SJSA1 (cell line): ENCODE measurements around the gene CATSPER4. TPM values are rescaled to one million over a fixed set of nuclear protein-coding genes. Genes with fewer than 3 reads are reported as not detected.

Experiments
- DNase-seq, 2 experiments: peaks; one replicate each; pipeline ENCODE4 v3.0.0-alpha.2; 2015 to 2020; ENCODE audit warnings: low spot score in 2 of 2, low read depth in 1 of 2
- H3K27ac ChIP-seq: fragments of 250-450 bp; sonication (Bioruptor Pico); 2 replicates; pipeline ENCODE4 v1.5.1; 2020; ENCODE audit warnings: mild to moderate bottlenecking, moderate library complexity
- H3K27me3 ChIP-seq: fragments of 250-450 bp; sonication (Bioruptor Pico); replicated peaks from 2 replicates; pipeline ENCODE4 v1.5.1; 2020; ENCODE audit warnings: mild to moderate bottlenecking, moderate library complexity
- H3K36me3 ChIP-seq: fragments of 250-450 bp; sonication (Bioruptor Pico); 2 replicates; pipeline ENCODE4 v1.5.1; 2020; ENCODE audit warnings: mild to moderate bottlenecking
- H3K4me1 ChIP-seq: fragments of 250-450 bp; sonication (Bioruptor Pico); replicated peaks from 2 replicates; pipeline ENCODE4 v1.6.1; 2021; ENCODE audit warnings: mild to moderate bottlenecking
- H3K4me3 ChIP-seq: fragments of 250-450 bp; sonication (Bioruptor Pico); 2 replicates; pipeline ENCODE4 v1.5.1; 2020; ENCODE audit warnings: mild to moderate bottlenecking
- H3K9me3 ChIP-seq: fragments of 250-450 bp; sonication (Bioruptor Pico); replicated peaks from 2 replicates; pipeline ENCODE4 v1.5.1; 2020; ENCODE audit warnings: mild to moderate bottlenecking
- total RNA-seq: library from RNA; depleted of rRNA; stranded (reverse); fragments of >200 nt; shearing (Covaris generic); gene quantifications from 2 replicates; pipeline ENCODE4 v1.2.3, GENCODE V29; 2014; rRNA removed

Gene CATSPER4
- total RNA-seq: not detected in 2 replicates

DNA sequence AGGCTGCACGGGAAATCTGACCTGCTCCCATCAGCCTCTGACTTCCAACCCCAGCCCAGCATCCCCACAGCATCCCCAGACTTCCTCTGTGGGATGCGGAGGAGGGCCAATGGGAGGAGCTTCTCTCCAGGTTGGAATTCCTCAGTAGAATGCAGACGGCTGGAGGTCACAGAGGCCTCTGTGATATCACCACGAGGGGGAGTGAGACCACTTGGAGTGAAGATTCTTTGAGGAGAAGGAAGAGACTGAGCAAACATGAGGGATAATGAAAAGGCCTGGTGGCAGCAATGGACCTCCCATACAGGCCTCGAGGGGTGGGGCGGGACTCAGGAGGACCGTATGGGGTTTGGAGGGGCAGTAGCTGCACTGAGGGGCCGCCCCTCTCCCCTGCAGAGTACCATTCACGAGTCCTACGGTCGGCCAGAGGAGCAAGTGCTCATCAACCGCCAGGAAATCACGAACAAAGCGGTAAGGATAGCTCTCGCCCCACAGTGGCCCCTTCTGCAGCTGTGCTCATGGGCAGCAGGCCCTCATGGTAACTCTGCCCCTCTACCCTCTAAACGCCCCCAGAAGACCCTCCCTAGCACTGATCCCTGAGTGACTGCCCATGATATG is at the start of gene CATSPER4:
CATSPER4 (plus strand) TSS at position 230 of the 615 bp plus-strand sequence; CDS start at position 256, 26 bp downstream.
- no peaks in the 10 kb centered on the region for H3K9me3 ChIP-seq
- H3K36me3 ChIP-seq: no peaks in the 10 kb centered on the region
- no peaks in the 10 kb centered on the region for H3K4me1 ChIP-seq
- H3K27ac ChIP-seq: no peak within 1 kb of the TSS
- DNase-seq: peak; percentile 55 to 64
- no peak within 1 kb of the TSS for H3K4me3 ChIP-seq
- H3K27me3 ChIP-seq: no peaks in the 10 kb centered on the region

DNA sequence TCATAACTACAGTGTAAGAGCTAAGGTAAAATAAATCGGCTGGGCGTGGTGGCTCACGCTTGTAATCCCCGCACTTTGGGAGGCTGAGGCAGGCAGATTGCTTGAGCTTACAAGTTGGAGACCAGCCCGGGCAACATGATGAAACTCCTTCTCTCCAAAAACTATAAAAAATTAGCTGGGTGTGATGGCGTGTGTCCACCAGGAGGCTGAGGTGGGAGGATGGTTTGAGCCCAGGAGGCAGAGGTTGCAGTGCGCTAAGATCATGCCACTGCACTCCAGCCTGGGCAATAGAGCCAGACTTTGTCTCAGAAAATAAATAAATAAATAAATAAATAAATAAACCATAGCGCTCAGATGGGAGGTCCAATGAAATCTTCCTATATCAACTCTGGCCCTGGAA is 48.2 kb upstream of the CATSPER4 start:
- H3K27ac ChIP-seq: no peak overlapping the region
- peak in 1 of 2 experiments; percentile 23 for DNase-seq
- no peaks in the 10 kb centered on the region for H3K4me1 ChIP-seq
- H3K36me3 ChIP-seq: no peaks in the 10 kb centered on the region
- no peaks in the 10 kb centered on the region for H3K9me3 ChIP-seq
- H3K27me3 ChIP-seq: no peaks in the 10 kb centered on the region
- no peak overlapping the region for H3K4me3 ChIP-seq

DNA sequence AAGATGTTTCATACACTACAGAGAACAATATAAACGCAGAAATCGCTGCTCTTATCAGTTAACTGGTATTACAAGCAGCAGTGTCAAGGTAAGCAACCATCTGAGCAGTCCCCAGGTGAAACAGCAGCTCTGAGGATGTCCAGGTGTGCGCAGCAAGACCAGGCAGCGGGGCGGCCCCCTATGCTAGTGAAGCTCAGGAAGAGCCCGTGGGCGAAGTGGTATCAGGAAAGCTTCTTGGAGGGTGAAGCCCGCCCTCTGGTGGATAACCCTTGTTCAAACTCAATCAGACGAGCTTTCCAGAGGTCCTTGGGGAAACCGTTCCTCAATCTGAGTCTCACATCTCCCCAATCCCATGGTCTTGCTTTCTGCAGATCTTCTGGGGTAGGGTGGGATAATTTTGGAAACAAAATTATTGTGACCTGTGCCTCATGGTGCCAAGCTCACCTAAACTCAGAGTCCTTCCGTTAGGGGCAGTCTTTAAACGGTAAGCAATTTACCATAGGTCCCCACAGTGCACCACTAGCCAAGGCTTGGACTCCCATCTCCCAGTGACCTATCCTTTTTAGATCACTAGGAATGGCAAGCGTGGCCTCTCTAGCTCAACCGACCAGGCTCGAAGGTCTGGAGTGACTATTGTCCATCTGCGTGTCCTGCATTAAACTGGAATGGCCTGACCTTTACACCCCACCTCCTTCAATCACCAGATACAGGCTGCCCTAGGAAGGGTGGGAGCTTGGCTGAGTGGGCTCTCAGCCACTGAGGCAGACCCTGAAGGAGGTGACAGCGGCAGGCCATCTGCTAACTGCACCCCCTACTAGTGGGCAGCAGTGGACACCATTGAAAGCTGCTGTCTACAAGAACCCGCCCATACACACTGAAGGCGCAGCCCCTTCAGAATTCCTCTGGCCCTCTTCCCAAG is 45.1 kb upstream of the CATSPER4 start:
- no peak overlapping the region for H3K27ac ChIP-seq
- H3K4me1 ChIP-seq: no peaks in the 10 kb centered on the region
- H3K4me3 ChIP-seq: no peak overlapping the region
- H3K27me3 ChIP-seq: peaks cover 11% of the 10 kb centered on the region
- peak; percentile 52 to 74 for DNase-seq
- H3K9me3 ChIP-seq: no peaks in the 10 kb centered on the region
- H3K36me3 ChIP-seq: no peaks in the 10 kb centered on the region

DNA sequence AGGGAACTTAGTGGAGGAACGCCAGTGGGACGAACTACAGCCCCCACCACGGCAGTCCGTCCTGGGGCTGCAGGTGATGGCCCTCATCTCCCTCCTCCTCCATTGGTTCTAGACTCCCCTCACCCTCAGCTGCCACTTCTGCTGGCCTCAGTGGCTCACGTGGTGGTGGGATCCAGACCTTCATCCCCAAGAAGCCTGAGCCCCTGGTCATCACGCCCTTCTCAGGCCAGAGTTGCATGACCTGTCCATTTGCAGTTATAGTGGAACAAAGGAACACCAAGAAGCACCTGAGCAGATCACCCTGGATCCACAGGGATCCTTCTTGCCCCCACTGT is 44.5 kb upstream of the CATSPER4 start:
- Histone ChIP-seq H3K27ac (no peak overlapping the region), H3K4me3 (no peak overlapping the region)

DNA sequence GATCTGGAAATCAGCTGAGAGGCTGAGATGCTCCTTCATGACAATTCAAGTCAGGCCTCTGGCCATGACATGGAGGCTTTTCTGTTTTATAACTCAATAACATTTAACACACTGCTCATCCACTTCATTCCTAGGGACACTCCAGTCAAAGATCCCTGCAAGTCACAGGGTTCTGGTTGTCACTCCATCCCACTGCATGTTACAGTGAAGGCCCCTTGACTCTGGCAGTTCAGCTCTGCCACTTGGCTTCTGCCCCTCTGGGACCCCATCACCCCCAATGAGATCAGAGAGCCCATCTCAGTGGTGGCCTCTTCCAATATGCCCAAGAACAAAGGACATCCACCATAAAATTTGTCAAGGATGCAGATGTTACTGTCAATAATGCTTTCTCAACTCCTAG is 41.5 kb upstream of the CATSPER4 start:
- Histone ChIP-seq H3K36me3 (no peaks in the 10 kb centered on the region), H3K9me3 (no peaks in the 10 kb centered on the region), H3K27ac (no peak overlapping the region), H3K4me3 (no peak overlapping the region), H3K27me3 (peaks cover 26% of the 10 kb centered on the region), H3K4me1 (no peaks in the 10 kb centered on the region)
- DNase-seq: no peak

More for the DNA sequence above, 44.5 kb upstream of the CATSPER4 start:
- Histone ChIP-seq H3K36me3 (no peaks in the 10 kb centered on the region), H3K9me3 (no peaks in the 10 kb centered on the region), H3K27me3 (peaks cover 16% of the 10 kb centered on the region), H3K4me1 (no peaks in the 10 kb centered on the region)
- DNase-seq: peak in 1 of 2 experiments; percentile 23

DNA sequence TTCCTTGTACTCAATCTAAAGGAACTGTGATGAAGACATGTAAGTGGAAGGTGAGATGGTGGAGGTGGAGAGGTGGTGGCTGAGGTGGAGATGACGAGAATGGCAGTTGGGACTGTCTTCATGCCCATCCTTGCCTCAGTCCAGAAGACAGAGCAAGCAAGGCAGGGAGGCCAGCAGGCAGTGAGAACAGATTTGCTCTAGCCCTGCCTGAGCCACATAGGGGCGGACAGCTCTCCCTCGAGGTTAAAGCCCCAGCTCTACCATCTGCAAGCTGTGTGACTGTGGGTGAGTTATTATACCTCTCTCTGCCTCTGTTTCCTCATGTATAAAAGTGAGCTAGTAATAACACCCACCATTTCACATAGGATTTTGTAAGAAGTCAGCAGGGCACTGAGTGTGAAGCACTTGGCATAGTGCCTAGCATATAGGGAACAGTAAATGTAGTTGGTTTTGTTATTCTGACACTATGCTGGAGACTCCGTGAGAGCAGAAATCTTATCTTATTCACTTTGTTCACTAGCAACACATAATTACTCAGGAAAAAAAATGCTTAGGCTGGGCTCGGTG is 36.4 kb upstream of the CATSPER4 start:
- Histone ChIP-seq H3K36me3 (no peaks in the 10 kb centered on the region), H3K4me3 (no peak overlapping the region), H3K27ac (no peak overlapping the region), H3K4me1 (peaks cover 8% of the 10 kb centered on the region), H3K9me3 (no peaks in the 10 kb centered on the region), H3K27me3 (peaks cover 19% of the 10 kb centered on the region)
- no peak for DNase-seq

DNA sequence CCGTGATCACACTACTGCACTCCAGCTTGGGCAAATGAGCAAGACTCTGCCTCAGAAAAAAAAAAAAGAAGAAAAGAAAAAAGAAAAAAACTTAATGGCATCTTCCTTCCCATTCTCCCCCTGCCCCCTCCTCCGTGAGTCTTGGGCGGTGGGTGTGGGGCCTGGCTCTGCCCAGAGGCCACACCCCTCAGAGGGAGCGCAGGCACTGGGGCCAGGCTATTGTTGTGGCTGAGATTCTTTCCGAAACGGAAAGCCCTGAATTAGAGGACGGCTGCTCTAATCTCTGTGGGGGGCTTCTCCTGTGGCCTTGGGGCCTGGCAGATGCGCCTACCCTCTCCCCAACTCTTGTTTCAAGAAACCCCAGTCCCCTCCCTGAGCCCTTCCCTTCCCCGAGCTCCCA is 35.7 kb upstream of the CATSPER4 start:
- Histone ChIP-seq H3K4me1 (peaks cover 8% of the 10 kb centered on the region), H3K27me3 (peaks cover 18% of the 10 kb centered on the region), H3K4me3 (no peak overlapping the region), H3K9me3 (no peaks in the 10 kb centered on the region), H3K27ac (no peak overlapping the region), H3K36me3 (no peaks in the 10 kb centered on the region)
- no peak for DNase-seq

DNA sequence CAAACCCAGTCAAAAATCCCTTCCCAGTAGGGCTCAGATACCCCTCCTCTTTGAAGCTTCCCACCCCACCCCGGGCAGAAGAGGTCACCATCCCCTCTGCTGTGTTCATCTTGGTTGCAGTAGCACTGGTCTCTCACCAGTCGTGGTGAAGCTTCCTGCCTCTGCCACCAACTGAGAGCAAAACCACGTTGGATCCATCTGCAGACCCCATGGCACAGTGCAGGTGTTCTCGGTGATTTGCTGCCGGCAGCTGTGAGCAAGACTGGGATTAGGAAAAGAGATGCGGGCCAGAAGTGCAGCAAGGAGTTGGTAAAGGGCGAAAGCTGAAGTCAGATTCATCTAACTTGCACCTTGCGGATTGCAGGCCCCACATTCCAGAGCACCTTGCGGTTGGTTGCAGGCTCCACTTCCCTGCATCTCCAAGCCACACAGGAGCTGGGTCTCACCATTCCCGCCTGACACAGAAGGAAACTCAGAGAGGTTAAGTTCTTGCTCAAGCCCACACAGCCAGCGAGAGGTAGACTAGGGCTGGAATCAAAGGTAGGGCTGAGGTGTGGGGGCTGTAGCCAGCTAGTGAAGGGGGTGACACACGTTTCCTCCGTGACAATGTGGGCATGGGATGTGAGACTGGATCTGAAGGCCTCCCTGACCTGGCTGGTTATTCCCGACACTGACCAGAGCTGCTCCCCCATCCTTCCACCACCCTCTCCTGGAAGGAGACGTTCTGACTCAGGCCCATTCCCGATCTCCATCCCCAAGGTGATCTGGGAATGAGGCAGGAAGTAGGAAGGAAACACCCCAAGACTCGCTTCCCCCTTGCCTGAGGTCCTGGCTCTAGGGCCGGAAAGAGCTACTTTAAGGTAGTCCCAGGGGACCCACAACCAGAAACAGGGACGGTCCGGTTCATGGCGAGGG is 34.8 kb upstream of the CATSPER4 start:
- H3K36me3 ChIP-seq: no peaks in the 10 kb centered on the region
- H3K9me3 ChIP-seq: no peaks in the 10 kb centered on the region
- H3K4me1 ChIP-seq: peaks cover 8% of the 10 kb centered on the region
- no peak overlapping the region for H3K27ac ChIP-seq
- H3K27me3 ChIP-seq: peaks cover 12% of the 10 kb centered on the region
- no peak overlapping the region for H3K4me3 ChIP-seq
- no peak for DNase-seq

DNA sequence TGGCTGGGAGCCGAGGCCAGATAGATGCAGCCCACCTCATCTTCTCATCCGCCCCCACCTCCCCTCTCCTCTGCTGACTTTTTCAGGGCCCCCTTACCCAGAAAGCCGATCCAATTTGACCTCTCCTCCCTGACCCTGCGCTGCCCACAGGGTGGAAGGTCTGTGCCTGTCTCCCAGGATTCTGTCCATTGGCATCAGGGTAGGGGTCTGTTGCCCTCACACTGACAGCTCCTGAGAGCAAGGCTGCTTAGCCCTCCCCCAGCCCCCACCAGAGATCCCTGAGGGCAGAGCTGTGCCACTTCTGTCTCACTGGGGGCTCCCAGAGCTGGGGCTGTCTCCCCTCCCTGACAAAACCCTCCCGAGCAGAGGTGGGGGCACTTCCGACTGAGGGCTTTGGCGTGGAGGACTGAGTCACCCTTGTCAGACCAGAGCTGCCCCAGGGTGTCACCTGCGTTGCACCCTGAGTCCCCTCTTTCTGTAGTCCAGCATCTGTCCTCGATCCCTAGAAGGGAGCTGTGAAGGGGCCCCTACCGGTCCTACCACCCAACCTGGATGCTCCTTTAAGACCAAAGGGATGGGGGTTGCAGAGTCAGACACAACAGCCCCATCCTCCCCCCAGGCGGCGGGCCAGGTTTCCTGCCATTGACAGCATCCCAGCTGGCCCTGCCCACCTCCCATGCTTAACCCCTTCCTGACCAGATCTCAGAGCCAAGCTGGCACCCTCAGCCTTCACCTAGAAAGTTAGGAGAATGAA is 33.9 kb upstream of the CATSPER4 start:
- Histone ChIP-seq H3K27ac (no peak overlapping the region), H3K27me3 (peaks cover 11% of the 10 kb centered on the region; the same call in 1 of the 2 replicates), H3K36me3 (no peaks in the 10 kb centered on the region), H3K4me1 (peaks cover 12% of the 10 kb centered on the region), H3K4me3 (no peak overlapping the region), H3K9me3 (no peaks in the 10 kb centered on the region)
- no peak for DNase-seq

DNA sequence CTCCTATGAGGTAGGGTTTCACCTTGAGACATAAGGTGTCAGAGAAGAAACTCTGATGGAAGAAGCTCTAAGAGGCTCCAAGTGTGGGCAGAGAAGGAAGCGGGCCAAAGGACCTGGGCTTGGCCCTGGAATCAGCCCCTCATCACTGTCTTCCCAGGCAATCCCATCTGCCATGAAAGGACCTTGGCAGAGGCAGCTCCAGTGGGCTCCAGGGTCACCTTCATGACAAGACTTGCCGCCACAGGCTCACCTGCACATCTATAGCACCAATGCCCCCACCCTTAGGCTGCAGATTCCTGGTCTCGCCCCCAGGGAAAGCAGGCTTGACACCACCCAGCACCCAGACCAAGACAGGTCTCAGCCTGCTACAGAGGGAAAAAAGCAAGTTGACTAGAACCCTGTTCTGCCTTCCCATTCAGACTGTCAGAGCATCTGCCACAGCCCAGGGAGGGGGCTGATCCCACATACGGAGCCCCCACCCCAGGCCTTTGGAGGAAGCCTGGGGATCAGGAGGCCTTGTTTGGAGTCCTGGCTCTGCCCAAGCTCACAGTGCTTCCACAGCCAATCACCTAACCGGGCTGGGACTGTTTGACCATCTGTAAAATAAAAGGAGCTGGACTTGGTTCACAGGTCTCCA is 32.0 kb upstream of the CATSPER4 start:
- no peaks in the 10 kb centered on the region; the same call in 1 of the 2 replicates for H3K9me3 ChIP-seq
- peaks cover 12% of the 10 kb centered on the region; the same call in 1 of the 2 replicates for H3K27me3 ChIP-seq
- H3K27ac ChIP-seq: no peak overlapping the region
- peaks cover 21% of the 10 kb centered on the region for H3K4me1 ChIP-seq
- H3K36me3 ChIP-seq: no peaks in the 10 kb centered on the region
- H3K4me3 ChIP-seq: no peak overlapping the region
- DNase-seq: no peak

DNA sequence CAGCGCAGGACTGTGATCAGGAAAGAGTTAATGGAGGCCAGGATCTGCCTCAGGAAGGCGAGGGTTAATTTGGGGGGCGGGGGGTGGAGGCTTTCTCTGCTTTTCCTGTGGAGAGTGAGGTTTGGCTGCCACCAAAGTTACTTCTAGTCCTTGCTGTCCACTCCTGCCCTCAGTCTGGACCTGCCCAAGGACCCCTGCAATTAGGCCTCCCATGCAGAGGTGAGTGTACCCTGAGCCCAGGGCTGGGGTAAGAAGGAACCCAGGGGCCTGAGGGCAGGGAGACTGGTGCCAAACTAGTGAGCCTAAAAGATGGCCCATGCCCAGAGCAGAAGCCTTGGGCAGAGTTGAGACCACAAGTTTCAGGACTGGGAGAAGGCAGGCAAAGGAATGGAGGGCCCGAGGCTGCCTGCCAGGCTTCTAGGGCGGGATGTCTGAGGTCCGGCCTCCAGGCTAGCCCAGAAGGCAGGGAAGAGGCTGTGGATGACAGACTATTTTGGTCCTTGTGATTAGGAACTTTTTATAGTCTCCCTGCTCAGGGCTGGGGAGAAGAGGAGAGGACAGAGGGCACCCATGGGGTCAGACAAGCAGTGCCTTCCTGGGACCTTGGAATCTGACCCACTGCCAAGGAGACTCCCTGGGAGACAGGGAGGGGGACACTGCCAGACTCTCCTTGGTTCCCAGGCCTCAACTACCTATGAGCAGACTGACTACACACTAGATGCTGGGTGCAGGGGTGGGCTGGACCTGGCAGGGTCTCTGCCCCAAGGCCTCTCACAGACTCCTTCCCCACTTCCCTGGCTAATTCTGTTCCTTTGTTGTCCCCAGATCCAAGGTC is 31.3 kb upstream of the CATSPER4 start, which contains the start of gene FAM110D:
FAM110D (plus strand) TSS at position 172 of the 835 bp plus-strand sequence. CDS start 2,213 bp downstream, outside the sequence.
- Histone ChIP-seq H3K4me1 (peaks cover 27% of the 10 kb centered on the region), H3K36me3 (no peaks in the 10 kb centered on the region), H3K27me3 (peaks cover 18% of the 10 kb centered on the region), H3K4me3 (no peak within 1 kb of the TSS), H3K9me3 (peaks cover 2% of the 10 kb centered on the region; the same call in 1 of the 2 replicates), H3K27ac (no peak within 1 kb of the TSS)
- no peak for DNase-seq

DNA sequence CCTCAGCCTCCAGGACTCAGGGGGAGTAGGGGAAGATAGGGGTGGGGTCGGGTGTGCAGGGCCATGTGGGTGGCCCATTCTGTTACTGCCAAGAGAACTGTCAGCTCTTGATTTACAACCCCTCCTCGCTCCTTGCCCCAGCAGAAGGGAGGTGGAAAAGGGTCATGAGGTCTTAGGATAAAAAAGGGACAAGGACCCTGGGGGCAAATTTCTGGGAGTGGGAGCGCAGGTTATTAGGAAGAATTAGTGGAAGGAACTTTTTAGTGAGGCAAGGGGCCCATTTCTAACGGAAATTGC is 30.7 kb upstream of the CATSPER4 start:
- Histone ChIP-seq H3K27me3 (peaks cover 19% of the 10 kb centered on the region), H3K27ac (no peak overlapping the region), H3K4me1 (peaks cover 32% of the 10 kb centered on the region), H3K36me3 (no peaks in the 10 kb centered on the region), H3K4me3 (no peak overlapping the region), H3K9me3 (peaks cover 2% of the 10 kb centered on the region; the same call in 1 of the 2 replicates)
- DNase-seq: no peak
